ENCODE results near the gene PTGDS. TPM values are rescaled to one million over a fixed set of nuclear protein-coding genes. Genes with fewer than 3 reads are reported as not detected.

Gene PTGDS
- total and polyA plus RNA-seq, 9 of the 15 experiments (the other 6 are each of a cell fraction or from before 2014, with no cell fraction given): 0.46 to 7.1 (median 2.0) TPM

- Histone ChIP-seq H3K27me3 (ENCODE audit: control insufficient read depth in 2 of 2, insufficient read depth in 2 of 2, low read length in 2 of 2) (no peaks in the 10 kb centered on the region), H3K79me2 (ENCODE audit: control insufficient read depth, insufficient read depth, low read length) (no peaks in the 10 kb centered on the region), H3K9me1 (ENCODE audit: control insufficient read depth, insufficient read depth, low read length) (no peaks in the 10 kb centered on the region), H3K36me3 (ENCODE audit: control insufficient read depth, insufficient read depth, low read length) (no peaks in the 10 kb centered on the region), H3K4me3 (no peak overlapping the region), H3K27ac (ENCODE audit: extremely low read depth, low read depth, low read length) (no peak overlapping the region), H3K4me1 (replicated peaks in 1 of 2; ENCODE audit: control insufficient read depth in 2 of 2, insufficient read depth in 2 of 2, low read length in 2 of 2) (peaks cover 0 to 90% of the 10 kb centered on the region in 2 experiments; a peak in 4 of 5 replicates), H3K9ac (ENCODE audit: insufficient read depth in 1 of 2, low read depth in 2 of 2, low read length in 2 of 2) (peak overlapping the region in 1 of 2 experiments; percentile 73; a peak in 2 of 4 replicates), H4K20me1 (replicated peaks; ENCODE audit: control insufficient read depth, insufficient read depth, low read length) (no peaks in the 10 kb centered on the region), H2AFZ (ENCODE audit: low read depth, low read length) (no peak overlapping the region), H3K9me3 (replicated peaks; ENCODE audit: control insufficient read depth, insufficient read depth, low read depth, low read length) (no peaks in the 10 kb centered on the region), H3K4me2 (ENCODE audit: insufficient read depth, low read length) (no peak overlapping the region)
- DNase-seq (ENCODE audit: extremely low read depth in 1 of 4, low spot score in 3 of 4) (peak in 2 of 4 experiments; percentile 43 to 44), FAIRE-seq (no peak), ATAC-seq (no peak)
- 50% methylated on average over 25 of the region's 29 CpGs for WGBS (ENCODE audit: insufficient coverage, low coverage, missing lambda C conversion rate)
- ChIA-PET CTCF (ENCODE audit: low intra/inter-chr PET ratio) (no interaction called here), POLR2A (interaction anchor here (0.6 to 1.6 kb wide), 6 partner anchors 9 to 470 kb away, joined by 3 to 6 read pairs (median 4); partner anchors contain the start of gene PAXX)
- no TSS peak for BruUV-seq (replicated peaks)
- intact Hi-C loops (cut with micrococcal nuclease): loop anchor here (2.0 kb wide), 1 partner anchor 61 kb away; no protein-coding TSS in a partner anchor
- TF ChIP-seq ZNF134 (CRISPR knock-in tag; conservative IDR thresholded peaks at IDR 0.05) (no peak), THRB (CRISPR knock-in tag; conservative IDR thresholded peaks at IDR 0.05) (no peak)
- in situ Hi-C loops (cut with MboI): no loop called here
These were observed 3.4 kb upstream of the PTGDS start for GRCh38 chr9:136973618-136974617.
